Nephron progenitor cell (in vitro differentiated cells): Measurements from ENCODE around the gene KRTAP5-9.
"Not testable (repeated sequence)": the region's sequence is repeated elsewhere in the genome, so short reads cannot be mapped to it uniquely, and the experiment has no call there.

Experiments
- DNase-seq: peaks from one replicate; pipeline ENCODE4 v3.0.0; 2021
- H3K27ac Mint-ChIP-seq: 2 replicates; pipeline ENCODE4 v1.8.0; 2021; ENCODE audit warnings: mild to moderate bottlenecking, moderate library complexity, mixed read lengths
- H3K27me3 Mint-ChIP-seq: 2 replicates; pipeline ENCODE4 v1.8.0; 2021; ENCODE audit warnings: mild to moderate bottlenecking, low read depth, mixed read lengths; ENCODE audit not compliant: poor library complexity
- H3K36me3 Mint-ChIP-seq: 2 replicates; pipeline ENCODE4 v1.8.0; 2021; ENCODE audit warnings: low read depth, mixed read lengths
- H3K4me1 Mint-ChIP-seq: 2 replicates; pipeline ENCODE4 v1.8.0; 2021; ENCODE audit warnings: mixed read lengths
- H3K4me3 Mint-ChIP-seq: 2 replicates; pipeline ENCODE4 v1.8.0; 2021; ENCODE audit warnings: mild to moderate bottlenecking, moderate library complexity, mixed read lengths
- H3K9me3 Mint-ChIP-seq: 2 replicates; pipeline ENCODE4 v1.8.0; 2021; ENCODE audit warnings: mild to moderate bottlenecking, moderate library complexity, mixed read lengths
- CTCF ChIP-seq: fragments of 200-600 bp; sonication (generic); IDR thresholded peaks from 2 replicates; pipeline ENCODE4 v1.5.0; 2021; ENCODE audit warnings: antibody characterized with exemption

The KRTAP5-9 gene

GRCh38 chr11:71580057-71581003, 32.1 kb downstream of the KRTAP5-9 start:
- no peaks in the 10 kb centered on the region for H3K9me3 Mint-ChIP-seq
- no peak overlapping the region for H3K4me3 Mint-ChIP-seq

DNA sequence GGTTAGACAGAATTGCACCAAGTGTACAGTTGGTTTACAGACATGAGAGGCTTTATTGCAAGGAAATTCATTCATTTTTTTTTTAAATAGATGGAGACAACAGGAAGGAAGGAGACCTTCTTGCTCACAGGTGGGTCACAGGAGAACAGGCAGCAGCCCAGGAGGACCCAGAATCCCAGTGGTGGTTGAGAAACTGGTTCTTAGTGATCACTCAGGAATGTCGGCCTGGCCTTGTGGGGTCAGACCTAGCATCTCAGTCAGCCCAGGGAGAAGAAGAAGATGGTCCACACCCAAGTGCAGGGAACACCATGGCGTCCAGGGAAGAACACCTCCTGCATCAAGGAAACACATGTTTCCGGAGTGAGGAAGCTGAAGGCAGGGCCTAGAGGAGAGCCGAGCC, 33.6 kb downstream of the KRTAP5-9 start:
- Mint-ChIP-seq H3K9me3 (no peaks in the 10 kb centered on the region), H3K27me3 (peaks cover 28% of the 10 kb centered on the region), H3K4me1 (peaks cover 37% of the 10 kb centered on the region), H3K27ac (no peak overlapping the region), H3K36me3 (no peaks in the 10 kb centered on the region), H3K4me3 (no peak overlapping the region)
- DNase-seq, result no peak
- no peak for TF ChIP-seq CTCF

More at GRCh38 chr11:71580057-71581003, 32.1 kb downstream of the KRTAP5-9 start:
- Mint-ChIP-seq H3K36me3 (no peaks in the 10 kb centered on the region), H3K4me1 (peaks cover 37% of the 10 kb centered on the region), H3K27ac (no peak overlapping the region), H3K27me3 (peaks cover 33% of the 10 kb centered on the region)
- TF ChIP-seq CTCF, result peak; percentile 85
- DNase-seq, result peak; percentile 52

DNA sequence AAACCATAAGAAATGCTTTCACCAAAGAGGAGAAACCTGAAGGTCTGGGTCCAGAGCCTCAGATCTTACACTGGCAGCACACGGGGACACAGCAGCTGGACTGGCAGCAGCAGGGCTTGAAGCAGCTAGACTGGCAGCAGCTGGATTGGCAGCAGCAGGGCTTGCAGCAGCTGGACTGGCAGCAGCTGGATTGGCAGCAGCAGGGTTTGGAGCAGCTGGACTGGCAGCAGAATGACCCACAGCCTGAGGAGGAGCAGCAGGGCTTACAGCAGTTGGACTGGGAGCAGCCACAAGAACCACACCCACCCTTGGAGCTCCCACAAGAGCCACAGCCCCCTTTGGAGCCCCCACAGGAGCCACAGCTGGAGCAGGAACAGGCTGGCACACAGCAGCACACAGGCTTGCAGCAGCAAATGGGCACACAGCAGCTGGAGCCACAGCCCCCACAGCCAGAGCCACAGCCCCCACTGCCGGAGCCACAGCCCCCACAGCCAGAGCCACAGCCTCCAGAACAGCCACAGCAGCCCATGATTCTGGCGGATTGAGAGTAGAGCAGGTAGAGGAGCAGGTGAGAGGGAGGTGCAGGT, 34.2 kb downstream of the KRTAP5-9 start, which contains the start of gene KRTAP5-11:
Gene KRTAP5-11 (minus strand): TSS at position 567 of the 587 bp plus-strand sequence. CDS start 38 bp downstream, at position 529.
- Mint-ChIP-seq H3K9me3 (no peaks in the 10 kb centered on the region), H3K27me3 (peaks cover 28% of the 10 kb centered on the region), H3K4me1 (peaks cover 43% of the 10 kb centered on the region), H3K36me3 (no peaks in the 10 kb centered on the region), H3K4me3 (no peak within 1 kb of the TSS), H3K27ac (no peak within 1 kb of the TSS)
- no peak for DNase-seq
- no peak for TF ChIP-seq CTCF

- Mint-ChIP-seq H3K27me3 (peaks cover 28% of the 10 kb centered on the region), H3K4me1 (peaks cover 46% of the 10 kb centered on the region)
- not testable (repeated sequence) for H3K27ac Mint-ChIP-seq, H3K36me3 Mint-ChIP-seq, DNase-seq, H3K4me3 Mint-ChIP-seq, H3K9me3 Mint-ChIP-seq
Observed at GRCh38 chr11:71582969-71583368, 34.7 kb downstream of the KRTAP5-9 start.

- not testable (repeated sequence) for H3K27ac Mint-ChIP-seq, H3K9me3 Mint-ChIP-seq, H3K36me3 Mint-ChIP-seq, H3K4me3 Mint-ChIP-seq, DNase-seq
- H3K4me1 Mint-ChIP-seq, result peaks cover 33% of the 10 kb centered on the region
- H3K27me3 Mint-ChIP-seq, result peaks cover 32% of the 10 kb centered on the region
Observed at GRCh38 chr11:71585673-71586072, 37.5 kb downstream of the KRTAP5-9 start.

GRCh38 chr11:71588314-71588713, 40.1 kb downstream of the KRTAP5-9 start:
- Mint-ChIP-seq H3K27me3 (peaks cover 18% of the 10 kb centered on the region), H3K4me1 (peaks cover 21% of the 10 kb centered on the region)
- not testable (repeated sequence) for H3K27ac Mint-ChIP-seq, DNase-seq, H3K4me3 Mint-ChIP-seq, H3K36me3 Mint-ChIP-seq, H3K9me3 Mint-ChIP-seq

GRCh38 chr11:71588822-71589545, 40.8 kb downstream of the KRTAP5-9 start:
- H3K4me3 Mint-ChIP-seq, H3K36me3 Mint-ChIP-seq, H3K9me3 Mint-ChIP-seq, DNase-seq, H3K27ac Mint-ChIP-seq: not testable (repeated sequence)
- H3K27me3 Mint-ChIP-seq, result peaks cover 24% of the 10 kb centered on the region
- peaks cover 21% of the 10 kb centered on the region for H3K4me1 Mint-ChIP-seq

GRCh38 chr11:71589546-71589920, 41.3 kb downstream of the KRTAP5-9 start:
- Mint-ChIP-seq H3K4me1 (peaks cover 21% of the 10 kb centered on the region), H3K27me3 (peaks cover 25% of the 10 kb centered on the region)
- not testable (repeated sequence) for DNase-seq, H3K4me3 Mint-ChIP-seq, H3K9me3 Mint-ChIP-seq, H3K36me3 Mint-ChIP-seq, H3K27ac Mint-ChIP-seq
